K562 (cell line): ENCODE data around the gene NEFH. TPM values are rescaled to one million over a fixed set of nuclear protein-coding genes. Genes with fewer than 3 reads are reported as not detected.
"Not testable (repeated sequence)": the region's sequence is repeated elsewhere in the genome, so short reads cannot be mapped to it uniquely, and the experiment has no call there.

Source experiments
- ATAC-seq: fragments of 200-7000 bp; cut with Tn5 transposase; 3 replicates; pipeline ENCODE4 v1.9.1; 2020; ENCODE audit warnings: moderate library complexity
- BruUV-seq: library from RNA; stranded (reverse); fragments of 400-500 nt; replicated peaks from 2 replicates; lab custom pipeline; 2021; lab: Mats Ljungman, UMichigan
- CTCF ChIA-PET: fragments of 300-600 bp; formaldehyde crosslinking; extraction: SDS; loops from one replicate; lab custom pipeline; 2021; ENCODE audit warnings: low intra/inter-chr PET ratio; lab: Yijun Ruan, JAX
- POLR2A ChIA-PET: fragments of 300-600, 350-650 bp; sonication (Branson Sonifier 250); formaldehyde crosslinking; extraction: SDS; loops from one replicate; lab custom pipeline; 2021; ENCODE audit warnings: antibody characterized with exemption, inconsistent platforms; lab: Yijun Ruan, JAX
- DNase-seq, 4 experiments: peaks; one replicate each; pipeline versions ENCODE4 v3.0.0 to v3.0.0-alpha.2; 2011 to 2018; ENCODE audit warnings: low spot score in 3 of 4, mixed read lengths in 3 of 4; ENCODE audit errors: extremely low read depth in 1 of 4
- FAIRE-seq: peaks from 2 replicates; lab custom pipeline; 2011; peaks lifted over from hg19 to GRCh38; lab: Jason Lieb, UNC
- H2AFZ ChIP-seq: 2 replicates; pipeline ENCODE4 v1.6.0; 2011; ENCODE audit warnings: low read depth, low read length, control low read depth, inconsistent platforms
- H3K27ac ChIP-seq: fragments of 200-600 bp; 3 replicates; pipeline ENCODE4 v1.8.0; 2011; ENCODE audit warnings: low read depth, mild to moderate bottlenecking, control low read depth, inconsistent platforms, low read length, moderate library complexity, mixed read lengths; ENCODE audit errors: extremely low read depth
- H3K27me3 ChIP-seq, 2 experiments: fragments of 300-600 bp in 1 of 2; 2 replicates in 1 of 2; 3 replicates in 1 of 2; pipeline versions ENCODE4 v1.6.0 to v1.8.0; 2011; ENCODE audit warnings: inconsistent platforms in 2 of 2, low read length in 2 of 2, mild to moderate bottlenecking in 1 of 2, mixed read lengths in 1 of 2, moderate library complexity in 1 of 2; ENCODE audit not compliant: control insufficient read depth in 2 of 2, insufficient read depth in 2 of 2
- H3K36me3 ChIP-seq: fragments of 300-600 bp; 3 replicates; pipeline ENCODE4 v1.8.0; 2011; ENCODE audit warnings: mild to moderate bottlenecking, low read length, inconsistent platforms; ENCODE audit not compliant: control insufficient read depth, insufficient read depth
- H3K4me1 ChIP-seq, 2 experiments: fragments of 200-600 bp in 1 of 2; replicated peaks in 1 of 2; 2 replicates in 1 of 2; 3 replicates in 1 of 2; pipeline versions ENCODE4 v1.5.1 to v1.8.0; 2011; ENCODE audit warnings: inconsistent platforms in 2 of 2, low read length in 2 of 2, mild to moderate bottlenecking in 1 of 2, mixed read lengths in 1 of 2, moderate library complexity in 1 of 2; ENCODE audit not compliant: control insufficient read depth in 2 of 2, insufficient read depth in 2 of 2
- H3K4me2 ChIP-seq: 2 replicates; pipeline ENCODE4 v1.6.1; 2011; ENCODE audit warnings: low read length, control low read depth, inconsistent platforms, mixed read lengths; ENCODE audit not compliant: insufficient read depth
- H3K4me3 ChIP-seq: fragments of 200-600 bp; sonication (generic), shearing (Covaris generic); 2 replicates; pipeline ENCODE4 v1.5.1; 2016; ENCODE audit warnings: control low read depth, inconsistent platforms
- H3K79me2 ChIP-seq: fragments of 200-600 bp; 3 replicates; pipeline ENCODE4 v1.8.0; 2011; ENCODE audit warnings: low read length, inconsistent platforms; ENCODE audit not compliant: control insufficient read depth, insufficient read depth
- H3K9ac ChIP-seq, 2 experiments: 2 replicates each; pipeline versions ENCODE4 v1.6.0 to v1.6.1; 2011; ENCODE audit warnings: low read depth in 2 of 2, low read length in 2 of 2, control low read depth in 1 of 2, inconsistent platforms in 1 of 2, mild to moderate bottlenecking in 1 of 2, mixed read lengths in 1 of 2; ENCODE audit not compliant: insufficient read depth in 1 of 2
- H3K9me1 ChIP-seq: one replicate; pipeline ENCODE4 v1.6.0; 2011; ENCODE audit warnings: inconsistent platforms, mild to moderate bottlenecking, low read length, moderate library complexity; ENCODE audit not compliant: control insufficient read depth, insufficient read depth
- H3K9me3 ChIP-seq: replicated peaks from 2 replicates; pipeline ENCODE4 v1.5.1; 2011; ENCODE audit warnings: low read depth, low read length, inconsistent platforms; ENCODE audit not compliant: control insufficient read depth, insufficient read depth
- H4K20me1 ChIP-seq: replicated peaks from 2 replicates; pipeline ENCODE4 v1.6.1; 2011; ENCODE audit warnings: low read length, inconsistent platforms, mixed read lengths; ENCODE audit not compliant: control insufficient read depth, insufficient read depth
- CSDE1 ChIP-seq, 2 experiments: fragments of 450-650 bp; IDR thresholded peaks; 2 replicates each; pipeline ENCODE4 v1.6.1; 2016; ENCODE audit warnings: mild to moderate bottlenecking in 1 of 2
- WGBS: fragments of 100-300 bp; shearing (Covaris generic); methylation state at CpG from one replicate; pipeline ENCODE4 v1.1.6; 2016; ENCODE audit warnings: low coverage, mixed read lengths; ENCODE audit not compliant: insufficient coverage; ENCODE audit errors: missing lambda C conversion rate; 5-methylcytosine and 5-hydroxymethylcytosine counted together
- in situ Hi-C: fragments of 300-500 bp; cut with MboI; formaldehyde crosslinking; loops from 4 replicates; pipeline ENCODE4 v1.15.0; 2018; ENCODE audit warnings: inconsistent platforms, mixed read lengths
- intact Hi-C: fragments of 100-400 bp; cut with micrococcal nuclease; formaldehyde crosslinking; loops from 2 replicates; pipeline ENCODE4 v1.14.2; 2022
- polyA plus RNA-seq, 8 experiments: library from polyadenylated mRNA; depleted of rRNA in 4 of 8; stranded (reverse) in 5 of 8; unstranded in 3 of 8; fragments of >200 nt; fragmentation: Nextera tagmentation in 2 of 8; fragmentation: Illumina TruSeq in 1 of 8; extraction: Ambion mirVana in 2 of 8; extraction: Trizol in 1 of 8; gene quantifications; 2 replicates each; pipeline versions ENCODE4 v1.2.1 to v1.2.3, GENCODE V29; 2011 to 2014; ENCODE audit warnings: inconsistent platforms in 1 of 8, missing spikeins in 1 of 8
- total RNA-seq, 7 experiments: library from RNA; depleted of rRNA in 6 of 7; stranded (reverse); fragments of >200 nt in 6 of 7; fragmentation: Illumina TruSeq in 2 of 7; extraction: Trizol in 2 of 7; gene quantifications; 2 replicates each; pipeline versions ENCODE4 v1.2.1 to v1.2.3, GENCODE V29; 2011 to 2021; ENCODE audit warnings: low replicate concordance in 1 of 7
- TF ChIP-seq, protein P1 (sequence below): fragments of 450-650 bp; formaldehyde crosslinking; IDR thresholded peaks from 2 replicates; pipeline ENCODE4 v1.4.0; 2020; ENCODE audit warnings: mild to moderate bottlenecking, moderate library complexity

NEFH gene
- total and polyA plus RNA-seq, 9 of the 15 experiments (the other 6 are each of a cell fraction or from before 2014, with no cell fraction given), result 2.3 to 26.9 (median 10.8) TPM

DNA sequence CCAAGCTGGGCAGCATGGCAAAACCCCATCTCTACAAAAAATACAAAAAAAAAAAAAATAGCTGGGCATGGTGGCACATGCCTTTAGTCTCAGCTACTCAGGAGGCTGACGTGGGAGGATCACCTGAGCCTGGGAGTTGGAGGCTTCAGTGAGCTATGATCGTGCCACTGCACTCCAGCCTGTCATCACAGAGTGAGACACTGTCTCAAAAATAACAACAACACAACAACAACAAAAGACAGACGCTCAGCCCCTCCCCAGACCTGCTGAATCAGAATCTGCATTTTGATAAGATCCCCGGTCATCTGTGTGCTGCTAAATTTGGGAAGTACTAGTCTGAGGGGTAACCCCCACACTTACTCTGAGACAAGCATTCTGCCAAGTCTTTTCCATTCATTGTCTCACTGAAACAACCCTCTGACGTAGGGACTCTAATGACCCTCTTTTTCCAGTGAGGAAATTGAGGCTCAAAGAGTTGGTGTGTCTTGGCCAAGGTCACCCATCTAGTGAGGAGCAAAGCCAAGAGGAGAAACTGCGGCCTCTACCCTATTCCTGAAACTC is 7.5 kb downstream of the NEFH start:
- peaks cover 4% of the 10 kb centered on the region for H3K79me2 ChIP-seq
- H3K4me3 ChIP-seq, result no peak overlapping the region
- intact Hi-C loops, result no loop called here
- TF ChIP-seq CSDE1 (IDR thresholded peaks at IDR 0.05), result no peak
- TF ChIP-seq, protein P1, sequence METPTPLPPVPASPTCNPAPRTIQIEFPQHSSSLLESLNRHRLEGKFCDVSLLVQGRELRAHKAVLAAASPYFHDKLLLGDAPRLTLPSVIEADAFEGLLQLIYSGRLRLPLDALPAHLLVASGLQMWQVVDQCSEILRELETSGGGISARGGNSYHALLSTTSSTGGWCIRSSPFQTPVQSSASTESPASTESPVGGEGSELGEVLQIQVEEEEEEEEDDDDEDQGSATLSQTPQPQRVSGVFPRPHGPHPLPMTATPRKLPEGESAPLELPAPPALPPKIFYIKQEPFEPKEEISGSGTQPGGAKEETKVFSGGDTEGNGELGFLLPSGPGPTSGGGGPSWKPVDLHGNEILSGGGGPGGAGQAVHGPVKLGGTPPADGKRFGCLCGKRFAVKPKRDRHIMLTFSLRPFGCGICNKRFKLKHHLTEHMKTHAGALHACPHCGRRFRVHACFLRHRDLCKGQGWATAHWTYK (CRISPR knock-in tag), result no peak
- peaks cover 30% of the 10 kb centered on the region; the same call in 1 of the 3 replicates for H3K36me3 ChIP-seq
- H3K9me1 ChIP-seq, result no peaks in the 10 kb centered on the region
- H3K27me3 ChIP-seq, result no peaks in the 10 kb centered on the region
- no peak overlapping the region for H3K4me2 ChIP-seq
- no peak for ATAC-seq
- BruUV-seq, result no TSS peak
- ChIA-PET CTCF (no interaction called here), POLR2A (interaction anchor here (0.9 kb wide), 1 partner anchor 16 kb away, joined by 3 read pairs; no protein-coding TSS in a partner anchor)
- 44% methylated on average over 5 of the region's 6 CpGs for WGBS
- H2AFZ ChIP-seq, result no peak overlapping the region
- no peak for DNase-seq
- FAIRE-seq, result no peak
- no peaks in the 10 kb centered on the region for H3K9me3 ChIP-seq
- peaks cover 2 to 7% of the 10 kb centered on the region in 2 experiments; a peak in 3 of 5 replicates for H3K4me1 ChIP-seq
- H4K20me1 ChIP-seq, result no peaks in the 10 kb centered on the region
- in situ Hi-C loops, result no loop called here
- no peak overlapping the region for H3K27ac ChIP-seq
- H3K9ac ChIP-seq, result no peak overlapping the region

DNA sequence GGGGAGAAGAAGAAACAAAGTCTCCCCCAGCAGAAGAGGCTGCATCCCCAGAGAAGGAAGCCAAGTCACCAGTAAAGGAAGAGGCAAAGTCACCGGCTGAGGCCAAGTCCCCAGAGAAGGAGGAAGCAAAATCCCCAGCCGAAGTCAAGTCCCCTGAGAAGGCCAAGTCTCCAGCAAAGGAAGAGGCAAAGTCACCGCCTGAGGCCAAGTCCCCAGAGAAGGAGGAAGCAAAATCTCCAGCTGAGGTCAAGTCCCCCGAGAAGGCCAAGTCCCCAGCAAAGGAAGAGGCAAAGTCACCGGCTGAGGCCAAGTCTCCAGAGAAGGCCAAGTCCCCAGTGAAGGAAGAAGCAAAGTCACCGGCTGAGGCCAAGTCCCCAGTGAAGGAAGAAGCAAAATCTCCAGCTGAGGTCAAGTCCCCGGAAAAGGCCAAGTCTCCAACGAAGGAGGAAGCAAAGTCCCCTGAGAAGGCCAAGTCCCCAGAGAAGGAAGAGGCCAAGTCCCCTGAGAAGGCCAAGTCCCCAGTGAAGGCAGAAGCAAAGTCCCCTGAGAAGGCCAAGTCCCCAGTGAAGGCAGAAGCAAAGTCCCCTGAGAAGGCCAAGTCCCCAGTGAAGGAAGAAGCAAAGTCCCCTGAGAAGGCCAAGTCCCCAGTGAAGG is 9.2 kb downstream of the NEFH start:
- H3K9me3 ChIP-seq, H3K9me1 ChIP-seq, in situ Hi-C loops, ATAC-seq, H4K20me1 ChIP-seq, H3K79me2 ChIP-seq, H3K9ac ChIP-seq, H3K4me2 ChIP-seq, CTCF ChIA-PET, FAIRE-seq, POLR2A ChIA-PET, H2AFZ ChIP-seq, intact Hi-C loops, H3K4me3 ChIP-seq, H3K27ac ChIP-seq, H3K4me1 ChIP-seq, DNase-seq, H3K27me3 ChIP-seq, BruUV-seq: not testable (repeated sequence)
- 45% methylated on average over 3 of the region's 8 CpGs for WGBS
- peaks cover 27% of the 10 kb centered on the region; the same call in 1 of the 3 replicates for H3K36me3 ChIP-seq
